ENCODE data around the gene AOPEP. TPM values are rescaled to one million over a fixed set of nuclear protein-coding genes. Genes with fewer than 3 reads are reported as not detected.

Gene AOPEP
- total RNA-seq (100 to 1,000 TPM in 4 of 5 donors, 10 to 100 TPM in 1; 89.7 to 407 (median 153) TPM), polyA plus RNA-seq (10 to 100 TPM; 73.9 to 88.0 (median 82.0) TPM)
- long read RNA-seq, donor 1, partial matches to known transcripts, result 0 of 4 reads
- long read RNA-seq, donor 1, other reads (novel, unspliced or antisense), result 0 of 4 reads
- long read RNA-seq, donor 2, transcript C9orf3-213 (6 exons, 478 nt), result major isoform, 6 of 8 reads
- long read RNA-seq, donor 2, partial matches to known transcripts, result 0 of 8 reads
- long read RNA-seq, donor 2, other reads (novel, unspliced or antisense), result 0 of 8 reads
- long read RNA-seq, donor 3, partial matches to known transcripts, result 0 of 2 reads
- long read RNA-seq, donor 3, other reads (novel, unspliced or antisense), result 0 of 2 reads
- long read RNA-seq, donor 4, result 0 reads
- long read RNA-seq, donor 5, partial matches to known transcripts, result 0 of 15 reads
- long read RNA-seq, donor 5, other reads (novel, unspliced or antisense), result 8 of 15 reads
- long read RNA-seq, donor 6, transcript C9orf3-213 (6 exons, 478 nt), result major isoform, 5 of 18 reads
- long read RNA-seq, donor 6, partial matches to known transcripts, result 0 of 18 reads
- long read RNA-seq, donor 6, other reads (novel, unspliced or antisense), result 11 of 18 reads
- long read RNA-seq, donor 7, transcript C9orf3-213 (6 exons, 478 nt), result major isoform, 9 of 32 reads
- long read RNA-seq, donor 7, partial matches to known transcripts, result 8 of 32 reads
- long read RNA-seq, donor 7, other reads (novel, unspliced or antisense), result 13 of 32 reads
- long read RNA-seq, donor 8, partial matches to known transcripts, result 0 of 11 reads
- long read RNA-seq, donor 8, other reads (novel, unspliced or antisense), result 7 of 11 reads
- long read RNA-seq, donor 9, partial matches to known transcripts, result 0 of 6 reads
- long read RNA-seq, donor 9, other reads (novel, unspliced or antisense), result 0 of 6 reads
- long read RNA-seq, donor 10, partial matches to known transcripts, result 0 of 3 reads
- long read RNA-seq, donor 10, other reads (novel, unspliced or antisense), result 0 of 3 reads

- WGBS, 5 donors, result 0% methylated on average over 35 to 52 of the region's 52 CpGs
- peak; percentile 99 to 100 for DNase-seq
- Histone ChIP-seq H3K27me3 (no peaks in the 10 kb centered on the region), H3K4me1 (peaks cover 3 to 17% (median 11%) of the 10 kb centered on the region in 4 donors), H3K9me3 (no peaks in the 10 kb centered on the region), H3K27ac (peak within 1 kb of the TSS; percentile 69 to 93 (median 87)), H3K36me3 (no peaks in the 10 kb centered on the region), H3K4me3 (peak within 1 kb of the TSS; percentile 61 to 80 (median 70))
- peak; percentile 90 to 97 (median 93) for TF ChIP-seq POLR2AphosphoS5 (IDR thresholded peaks at IDR 0.05)
- peak in 2 of 4 donors; percentile 23 to 35 for TF ChIP-seq POLR2A (IDR thresholded peaks at IDR 0.05)
- TF ChIP-seq EP300 (IDR thresholded peaks at IDR 0.05), result no peak
- peak in 1 of 7 experiments; percentile 14 for TF ChIP-seq CTCF (IDR thresholded peaks at IDR 0.05)
- intact Hi-C loops (cut with DNase I; ENCODE audit: low total_unique reads), result no loop called here
These were observed at the start of gene AOPEP for GRCh38 chr9:94726495-94727191. Gene AOPEP (plus strand): TSS chr9:94726699. CDS start chr9:94759784, 33,085 bp downstream.

- 62 to 79% (median 68%) methylated on average over 4 of the region's 4 CpGs for WGBS, 5 donors
- Histone ChIP-seq H3K36me3 (no peaks in the 10 kb centered on the region), H3K27ac (no peak overlapping the region), H3K9me3 (no peaks in the 10 kb centered on the region), H3K4me1 (peaks cover 0 to 22% (median 3%) of the 10 kb centered on the region in 4 donors), H3K27me3 (no peaks in the 10 kb centered on the region), H3K4me3 (no peak overlapping the region)
- no peak for TF ChIP-seq POLR2A (IDR thresholded peaks at IDR 0.05)
- no peak for TF ChIP-seq POLR2AphosphoS5 (IDR thresholded peaks at IDR 0.05)
- no peak for TF ChIP-seq EP300 (IDR thresholded peaks at IDR 0.05)
- intact Hi-C loops (cut with DNase I; ENCODE audit: low total_unique reads), result no loop called here
- no peak for DNase-seq
These were observed 48.6 kb upstream of the AOPEP start for GRCh38 chr9:94677929-94678328.

GRCh38 chr9:94679587-94679986 is 46.9 kb upstream of the AOPEP start:
- no peak for DNase-seq
- WGBS, 5 donors, result 78 to 82% (median 82%) methylated on average over 8 of the region's 8 CpGs
- Histone ChIP-seq H3K9me3 (no peaks in the 10 kb centered on the region), H3K4me3 (no peak overlapping the region), H3K4me1 (peaks cover 0 to 22% (median 3%) of the 10 kb centered on the region in 4 donors), H3K27me3 (no peaks in the 10 kb centered on the region), H3K27ac (no peak overlapping the region), H3K36me3 (no peaks in the 10 kb centered on the region)
- intact Hi-C loops (cut with DNase I; ENCODE audit: low total_unique reads), result no loop called here
- no peak for TF ChIP-seq POLR2A (IDR thresholded peaks at IDR 0.05)

- H3K4me1 ChIP-seq, result peaks cover 0 to 20% (median 3%) of the 10 kb centered on the region in 4 donors
- intact Hi-C loops (cut with DNase I; ENCODE audit: low total_unique reads), result loop anchor here (5.0 to 10.0 kb wide), 2 partner anchors 95 to 442 kb away; no protein-coding TSS in a partner anchor
- DNase-seq, result no peak
- WGBS, 5 donors, result 76 to 95% (median 92%) methylated on average over 1 of the region's 1 CpG
- no peak overlapping the region for H3K4me3 ChIP-seq
- H3K36me3 ChIP-seq, result no peaks in the 10 kb centered on the region
- no peaks in the 10 kb centered on the region for H3K27me3 ChIP-seq
- H3K27ac ChIP-seq, result no peak overlapping the region
- H3K9me3 ChIP-seq, result no peaks in the 10 kb centered on the region
- TF ChIP-seq POLR2AphosphoS5 (IDR thresholded peaks at IDR 0.05) (no peak), CTCF (IDR thresholded peaks at IDR 0.05) (no peak), POLR2A (IDR thresholded peaks at IDR 0.05) (no peak), EP300 (IDR thresholded peaks at IDR 0.05) (no peak)
These were observed 46.5 kb upstream of the AOPEP start for GRCh38 chr9:94680020-94680419.
